HL-60 (cell line): ENCODE measurements around the gene ZNF256.

Experiments used
- CTCF ChIP-seq: IDR thresholded peaks from one replicate; pipeline ENCODE4 v1.5.1; 2011; ENCODE audit warnings: low read length, control low read depth, inconsistent platforms; ENCODE audit not compliant: insufficient read depth
- GABPA ChIP-seq: IDR thresholded peaks from 2 replicates; pipeline ENCODE4 v1.6.1; 2012; ENCODE audit warnings: low read depth
- POLR2AphosphoS5 ChIP-seq: IDR thresholded peaks from 2 replicates; pipeline ENCODE4 v1.6.1; 2012; ENCODE audit warnings: low read depth

DNA sequence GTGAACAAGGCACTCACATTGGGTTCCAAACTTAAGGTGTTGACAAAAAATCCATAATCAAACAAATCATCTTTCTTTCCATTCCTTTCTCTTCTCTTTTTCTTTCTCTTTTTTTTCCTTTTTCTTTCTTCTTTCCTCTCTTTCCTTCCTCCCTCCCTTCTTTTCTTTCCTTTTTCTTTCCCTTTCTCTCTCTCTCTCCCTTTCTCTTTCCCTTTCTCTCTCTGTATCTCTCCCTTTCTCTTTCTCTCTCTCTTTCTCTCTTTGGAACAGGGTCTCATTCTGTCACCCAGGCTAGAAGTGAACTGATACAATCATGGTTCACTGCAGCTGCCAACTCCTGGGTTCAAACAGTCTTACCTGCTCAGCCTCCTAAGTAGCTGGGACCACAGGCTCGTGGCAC lies 14.3 kb upstream of the ZNF256 start:
- TF ChIP-seq CTCF, result no peak
- TF ChIP-seq GABPA, result no peak
- TF ChIP-seq POLR2AphosphoS5, result no peak
